Measurements from ENCODE around the gene FASLG. TPM values are rescaled to one million over a fixed set of nuclear protein-coding genes. Genes with fewer than 3 reads are reported as not detected.
A peak's percentile ranks its signal among the peaks of the same experiment; 100 is the strongest.

Gene FASLG
- total RNA-seq, 2 experiments from 2014 or later = 3.6 to 3.9 TPM

DNA sequence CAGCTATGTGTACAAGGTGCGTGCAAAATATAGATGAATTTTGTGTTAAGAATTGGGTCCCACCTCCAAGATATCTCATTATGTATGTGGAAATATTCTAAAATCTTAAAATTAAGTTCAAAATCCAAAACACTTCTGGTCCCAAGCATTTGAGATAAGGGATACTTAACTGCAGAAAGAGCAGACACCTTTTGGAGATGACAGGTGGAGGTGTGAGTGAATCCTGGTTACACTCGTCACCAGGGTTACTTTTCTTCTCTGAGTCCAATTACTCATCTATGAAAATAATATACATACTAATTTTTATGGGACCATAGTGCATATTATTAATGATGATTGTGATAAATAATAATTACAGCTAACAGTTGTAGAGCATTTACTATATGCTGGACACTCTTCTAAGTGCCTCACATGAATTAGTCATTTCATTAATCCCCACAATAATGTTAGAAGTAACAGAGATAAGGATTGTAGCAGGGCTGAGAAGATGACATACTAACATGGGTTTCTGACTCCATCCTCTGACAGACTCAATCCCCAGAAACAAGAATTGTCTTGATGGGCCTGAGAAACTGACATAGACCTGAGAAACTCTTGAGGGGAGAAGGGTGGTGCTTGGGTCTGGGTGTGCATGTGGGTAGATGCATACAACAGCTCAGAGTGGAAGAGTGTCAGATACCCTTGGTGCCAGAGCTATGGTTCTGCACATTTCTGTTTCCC is 8.3 kb upstream of the FASLG start:
- H3K4me3 Mint-ChIP-seq = no peak overlapping the region
- POLR2A ChIA-PET = interaction anchor here (0.8 to 1.4 kb wide), 2 partner anchors 8 to 12 kb away, joined by 3 to 6 read pairs; partner anchors contain the start of gene FASLG

DNA sequence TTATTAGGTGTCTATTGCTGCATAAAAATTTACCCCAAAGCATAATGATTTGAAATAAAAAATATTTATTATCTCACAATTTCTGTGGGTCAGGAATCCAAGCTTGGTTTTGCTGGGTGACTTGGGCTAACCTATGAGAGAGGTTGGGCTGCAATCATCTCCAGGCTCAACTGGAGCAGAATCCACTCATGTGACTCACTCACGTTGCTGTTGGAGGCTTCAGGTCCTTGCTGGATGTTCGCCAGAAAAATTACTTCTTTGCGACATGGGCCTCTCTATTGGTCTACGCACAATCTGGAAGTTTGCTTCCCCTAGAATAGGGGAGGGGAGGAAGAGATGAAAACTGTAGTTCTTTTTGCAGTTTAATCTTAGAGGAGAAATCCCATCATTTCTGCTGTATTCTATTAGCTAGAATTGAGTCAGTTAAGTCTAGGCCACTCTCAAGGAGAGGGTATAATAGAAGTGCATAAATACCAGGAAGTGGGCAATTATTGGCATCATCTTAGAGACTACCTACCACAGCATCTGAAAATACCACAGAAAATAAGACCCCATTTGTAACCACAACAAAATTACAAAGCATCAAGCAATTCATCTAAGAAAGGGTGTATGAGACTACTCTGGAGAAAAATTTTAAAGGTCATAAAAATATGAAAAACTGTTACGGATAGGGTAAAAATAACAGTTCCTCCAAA is 5.7 kb upstream of the FASLG start:
- ChIA-PET POLR2A (interaction anchor here (0.8 kb wide), 1 partner anchor 14 kb away, joined by 4 read pairs; no protein-coding TSS in a partner anchor), CTCF (interaction anchor here (1.0 kb wide), 1 partner anchor 67 kb away, joined by 3 read pairs; no protein-coding TSS in a partner anchor)
- H3K36me3 Mint-ChIP-seq (ENCODE audit: low read depth) = no peaks in the 10 kb centered on the region
- DNase-seq = no peak
- no peak overlapping the region for H3K27ac Mint-ChIP-seq
- H3K4me3 Mint-ChIP-seq = no peak overlapping the region
- peaks cover 29% of the 10 kb centered on the region for H3K27me3 Mint-ChIP-seq
- H3K4me1 Mint-ChIP-seq = peaks cover 11% of the 10 kb centered on the region
- H3K9me3 Mint-ChIP-seq = no peaks in the 10 kb centered on the region

More for the DNA sequence above, 8.3 kb upstream of the FASLG start:
- no peak for DNase-seq
- CTCF ChIA-PET = interaction anchor here (1.0 kb wide), 1 partner anchor 69 kb away, joined by 3 read pairs; no protein-coding TSS in a partner anchor
- H3K36me3 Mint-ChIP-seq (ENCODE audit: low read depth) = no peaks in the 10 kb centered on the region
- no peak overlapping the region for H3K27ac Mint-ChIP-seq
- H3K4me1 Mint-ChIP-seq = peaks cover 24% of the 10 kb centered on the region
- peaks cover 43% of the 10 kb centered on the region for H3K27me3 Mint-ChIP-seq
- no peaks in the 10 kb centered on the region for H3K9me3 Mint-ChIP-seq

DNA sequence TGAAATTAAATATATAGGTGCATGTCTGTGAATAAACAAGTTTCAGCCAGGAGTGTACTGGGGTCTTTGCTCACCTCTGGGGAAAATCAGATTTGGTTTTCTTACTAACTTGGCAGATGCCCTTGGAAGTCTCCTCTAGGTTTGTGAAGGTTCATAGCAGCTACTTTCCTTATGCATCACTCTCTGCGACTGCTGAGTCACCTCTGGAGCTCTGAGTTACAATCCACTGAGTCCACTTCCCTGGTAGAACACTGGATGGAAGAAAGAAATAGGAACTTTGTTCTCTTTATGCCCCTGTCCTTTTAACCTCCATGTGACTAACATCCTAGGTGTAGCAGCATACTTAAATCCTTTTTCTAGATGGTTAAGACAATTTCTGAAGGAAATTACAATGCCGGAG is 4.4 kb upstream of the FASLG start:
- no peaks in the 10 kb centered on the region for H3K9me3 Mint-ChIP-seq
- no peak for DNase-seq
- H3K4me3 Mint-ChIP-seq = no peak overlapping the region
- no peaks in the 10 kb centered on the region for H3K36me3 Mint-ChIP-seq (ENCODE audit: low read depth)
- H3K27me3 Mint-ChIP-seq = peaks cover 22% of the 10 kb centered on the region
- peaks cover 23% of the 10 kb centered on the region for H3K4me1 Mint-ChIP-seq
- ChIA-PET POLR2A (interaction anchor here (2.1 kb wide), 1 partner anchor 14 kb away, joined by 7 read pairs; no protein-coding TSS in a partner anchor), CTCF (no interaction called here)
- no peak overlapping the region for H3K27ac Mint-ChIP-seq

DNA sequence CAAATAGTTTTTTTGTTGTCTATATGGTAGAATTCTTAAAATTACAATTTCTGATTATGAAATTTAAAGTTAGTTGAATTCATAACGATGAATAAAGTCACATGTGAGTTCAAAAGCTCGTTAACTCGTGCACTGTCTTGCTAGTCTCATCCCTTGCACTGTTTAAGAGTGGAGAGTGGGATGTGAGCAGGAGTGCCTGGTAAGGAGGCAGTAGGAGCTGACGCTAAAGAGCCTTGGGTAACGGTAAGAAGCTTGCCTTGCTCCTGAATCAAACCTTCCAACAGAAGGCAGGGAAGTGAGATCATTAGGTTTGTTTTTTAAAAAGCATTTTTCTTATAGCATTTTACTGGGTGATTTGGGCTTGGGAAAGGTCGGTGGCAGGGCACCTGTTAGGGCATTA is 2.3 kb upstream of the FASLG start:
- Mint-ChIP-seq H3K9me3 (no peaks in the 10 kb centered on the region), H3K27ac (no peak overlapping the region), H3K27me3 (peaks cover 19% of the 10 kb centered on the region), H3K4me3 (no peak overlapping the region), H3K4me1 (peaks cover 38% of the 10 kb centered on the region), H3K36me3 (ENCODE audit: low read depth) (no peaks in the 10 kb centered on the region)
- ChIA-PET POLR2A (no interaction called here), CTCF (no interaction called here)
- no peak for DNase-seq

DNA sequence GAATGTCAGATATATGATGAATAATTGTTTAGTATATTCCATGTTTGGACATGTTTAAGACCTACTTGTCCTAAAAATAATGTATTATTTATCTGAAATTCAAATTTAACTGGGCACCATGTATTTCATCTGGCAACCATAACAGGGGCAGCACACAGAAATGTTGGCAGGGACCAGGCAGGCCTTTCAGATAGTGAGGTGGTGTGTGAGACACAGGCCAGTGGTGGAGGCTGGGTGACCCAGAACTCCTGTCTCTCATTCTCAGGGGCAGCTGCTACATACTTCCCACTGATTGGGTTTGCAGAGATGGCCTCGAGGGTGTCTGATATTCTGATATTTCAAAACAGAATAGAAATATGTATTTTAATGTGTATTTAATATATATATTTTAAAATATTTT is 1.3 kb upstream of the FASLG start:
- CTCF ChIA-PET = interaction anchor here (1.5 to 1.6 kb wide), 2 partner anchors 18 to 63 kb away, joined by 5 to 6 read pairs; no protein-coding TSS in a partner anchor
- H3K36me3 Mint-ChIP-seq (ENCODE audit: low read depth) = no peaks in the 10 kb centered on the region
- peaks cover 14% of the 10 kb centered on the region for H3K27me3 Mint-ChIP-seq
- DNase-seq = no peak
- POLR2A ChIA-PET = interaction anchor here (2.3 kb wide), 1 partner anchor 18 kb away, joined by 13 read pairs; no protein-coding TSS in a partner anchor
- no peaks in the 10 kb centered on the region for H3K9me3 Mint-ChIP-seq
- H3K4me3 Mint-ChIP-seq = no peak overlapping the region
- peaks cover 48% of the 10 kb centered on the region for H3K4me1 Mint-ChIP-seq
- no peak overlapping the region for H3K27ac Mint-ChIP-seq

DNA sequence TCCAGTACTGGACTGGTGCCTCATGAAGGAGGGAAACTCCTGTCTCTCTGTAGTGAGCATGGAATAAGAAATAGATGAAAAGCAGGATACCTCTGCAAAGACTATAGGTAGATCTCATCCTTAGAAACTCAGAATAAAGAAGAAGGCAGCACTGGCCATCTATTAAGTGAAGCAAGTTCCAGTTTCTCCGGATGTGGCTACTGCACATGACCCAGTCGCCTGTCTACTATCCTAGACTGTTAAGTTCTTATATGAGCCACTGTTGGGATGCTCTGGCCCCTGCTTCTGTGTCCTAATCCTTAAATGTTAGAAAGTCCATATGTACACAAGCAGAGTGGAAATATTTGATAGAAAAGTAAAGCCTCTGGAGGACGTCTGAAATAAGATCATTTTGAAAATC is 2.2 kb downstream of the FASLG start:
- DNase-seq = no peak
- ChIA-PET CTCF (interaction anchor here (0.6 to 2.0 kb wide), 4 partner anchors 22 to 67 kb away, joined by 3 to 8 read pairs (median 6); no protein-coding TSS in a partner anchor), POLR2A (interaction anchor here (1.5 to 3.0 kb wide), 2 partner anchors 10 to 38 kb away, joined by 5 to 21 read pairs; no protein-coding TSS in a partner anchor)
- Mint-ChIP-seq H3K4me1 (peaks cover 54% of the 10 kb centered on the region), H3K36me3 (ENCODE audit: low read depth) (peaks cover 28% of the 10 kb centered on the region), H3K4me3 (peak overlapping the region; percentile 74), H3K9me3 (no peaks in the 10 kb centered on the region), H3K27ac (peak overlapping the region; percentile 57), H3K27me3 (peaks cover 5% of the 10 kb centered on the region)

DNA sequence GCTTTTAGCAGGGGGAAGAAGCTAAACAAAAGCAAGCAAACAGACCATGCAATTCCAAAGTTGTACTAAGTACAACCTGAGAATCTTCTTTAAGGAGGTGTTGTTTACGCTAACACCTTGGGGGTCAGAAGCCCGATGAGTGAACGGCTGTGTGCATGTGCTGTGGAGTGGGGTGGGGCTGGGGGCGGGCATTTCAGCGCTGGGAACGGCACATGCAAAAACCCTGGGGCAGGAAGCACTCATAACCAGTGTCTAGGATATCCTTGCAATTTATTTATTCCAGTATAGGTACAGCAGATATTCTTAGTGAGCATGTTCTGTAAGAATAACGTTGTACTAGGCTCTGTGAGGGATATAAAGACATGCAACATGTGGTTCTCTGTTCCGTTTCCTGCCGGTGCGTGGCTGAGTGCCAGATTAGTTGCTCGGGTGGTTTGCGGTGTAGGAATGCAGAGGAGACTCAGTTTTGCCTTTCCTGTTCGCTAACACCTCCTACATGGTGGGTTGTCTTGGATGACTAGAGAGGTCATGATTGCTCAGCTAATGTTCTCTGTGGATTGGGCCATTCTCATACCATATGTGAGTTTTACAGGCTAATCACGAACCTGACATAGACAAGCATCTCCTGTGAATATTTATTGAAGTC is 3.7 kb downstream of the FASLG start:
- peak overlapping the region; percentile 72 for H3K27ac Mint-ChIP-seq
- H3K27me3 Mint-ChIP-seq = peaks cover 5% of the 10 kb centered on the region
- POLR2A ChIA-PET = interaction anchor here (0.8 to 2.2 kb wide), 7 partner anchors 12 to 56 kb away, joined by 3 to 12 read pairs (median 4); no protein-coding TSS in a partner anchor
- peaks cover 37% of the 10 kb centered on the region for H3K36me3 Mint-ChIP-seq (ENCODE audit: low read depth)
- peaks cover 53% of the 10 kb centered on the region for H3K4me1 Mint-ChIP-seq
- H3K9me3 Mint-ChIP-seq = no peaks in the 10 kb centered on the region
- CTCF ChIA-PET = interaction anchor here (1.1 kb wide), 2 partner anchors 12 to 53 kb away, joined by 3 to 5 read pairs; no protein-coding TSS in a partner anchor
- peak overlapping the region; percentile 41 for H3K4me3 Mint-ChIP-seq
- DNase-seq = peak; percentile 91

DNA sequence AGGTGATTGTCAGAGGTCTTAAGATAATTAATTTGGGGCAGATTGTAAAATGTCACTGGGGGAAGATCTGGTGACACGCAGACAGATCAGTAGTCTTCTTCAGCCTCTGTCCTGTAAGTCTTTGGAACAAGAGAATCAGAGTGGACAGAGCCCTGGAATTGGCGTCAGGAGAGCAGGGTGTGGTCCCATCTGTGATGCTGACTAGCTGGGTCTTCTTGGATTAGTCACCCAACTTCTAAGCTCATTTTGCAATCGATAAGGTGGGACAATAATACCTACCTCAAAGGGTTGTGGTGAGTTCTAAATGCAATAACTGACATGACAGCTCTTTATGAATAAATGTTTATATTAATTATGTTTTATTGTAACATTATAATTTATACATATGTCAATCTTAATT is 4.8 kb downstream of the FASLG start:
- no peak for DNase-seq
- Mint-ChIP-seq H3K27ac (peak overlapping the region; percentile 72), H3K4me3 (no peak overlapping the region), H3K27me3 (peaks cover 5% of the 10 kb centered on the region), H3K36me3 (ENCODE audit: low read depth) (peaks cover 40% of the 10 kb centered on the region), H3K9me3 (no peaks in the 10 kb centered on the region), H3K4me1 (peaks cover 49% of the 10 kb centered on the region)
- ChIA-PET POLR2A (interaction anchor here (1.1 to 2.2 kb wide), 4 partner anchors 24 to 45 kb away, joined by 3 to 12 read pairs (median 7); no protein-coding TSS in a partner anchor), CTCF (no interaction called here)

DNA sequence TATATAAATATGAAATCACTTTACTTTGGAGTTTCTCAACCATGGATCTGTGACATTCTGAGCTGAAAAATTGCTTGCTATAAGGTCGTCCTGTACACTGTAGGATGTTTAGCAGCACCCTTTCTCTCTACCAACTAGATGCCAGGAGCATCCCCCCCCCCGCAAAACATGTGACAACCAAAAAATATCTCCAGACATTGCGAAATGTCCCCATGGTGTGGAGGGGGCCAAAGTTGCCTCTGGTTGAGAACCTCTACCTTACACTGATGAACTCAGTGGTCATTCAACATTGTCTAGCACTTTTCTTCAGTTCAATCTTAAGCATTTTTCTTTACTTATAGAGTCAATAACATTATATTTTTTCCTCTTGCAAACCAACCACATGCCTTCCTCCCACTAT is 9.2 kb downstream of the FASLG start:
- Mint-ChIP-seq H3K9me3 (no peaks in the 10 kb centered on the region), H3K4me1 (peaks cover 43% of the 10 kb centered on the region), H3K36me3 (ENCODE audit: low read depth) (peaks cover 45% of the 10 kb centered on the region), H3K4me3 (no peak overlapping the region), H3K27ac (no peak overlapping the region), H3K27me3 (no peaks in the 10 kb centered on the region)
- ChIA-PET POLR2A (no interaction called here), CTCF (interaction anchor here (1.0 kb wide), 1 partner anchor 32 kb away, joined by 5 read pairs; no protein-coding TSS in a partner anchor)
- no peak for DNase-seq

DNA sequence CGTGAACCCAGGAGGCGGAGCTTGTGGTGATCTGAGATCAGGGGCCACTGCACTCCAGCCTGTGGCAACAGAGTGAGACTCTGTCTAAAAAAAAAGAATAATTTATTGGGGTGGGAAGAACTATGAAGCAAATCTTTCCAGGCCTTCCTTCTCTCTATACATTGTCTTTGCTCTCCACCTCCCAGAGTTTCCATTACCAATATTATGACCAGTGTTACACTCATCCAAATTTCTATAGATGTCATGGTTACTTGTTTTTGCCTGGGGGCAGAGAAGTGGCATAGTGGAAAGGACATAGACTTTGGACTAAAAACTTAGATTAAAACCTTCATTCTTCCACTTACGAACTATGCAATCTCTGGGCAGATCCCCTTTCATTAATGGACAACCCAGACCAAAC is 10.1 kb downstream of the FASLG start:
- Mint-ChIP-seq H3K27me3 (no peaks in the 10 kb centered on the region), H3K4me1 (peaks cover 41% of the 10 kb centered on the region), H3K36me3 (ENCODE audit: low read depth) (peaks cover 39% of the 10 kb centered on the region), H3K4me3 (no peak overlapping the region), H3K9me3 (no peaks in the 10 kb centered on the region), H3K27ac (no peak overlapping the region)
- POLR2A ChIA-PET = no interaction called here
- no peak for DNase-seq
- CTCF ChIA-PET = no interaction called here

DNA sequence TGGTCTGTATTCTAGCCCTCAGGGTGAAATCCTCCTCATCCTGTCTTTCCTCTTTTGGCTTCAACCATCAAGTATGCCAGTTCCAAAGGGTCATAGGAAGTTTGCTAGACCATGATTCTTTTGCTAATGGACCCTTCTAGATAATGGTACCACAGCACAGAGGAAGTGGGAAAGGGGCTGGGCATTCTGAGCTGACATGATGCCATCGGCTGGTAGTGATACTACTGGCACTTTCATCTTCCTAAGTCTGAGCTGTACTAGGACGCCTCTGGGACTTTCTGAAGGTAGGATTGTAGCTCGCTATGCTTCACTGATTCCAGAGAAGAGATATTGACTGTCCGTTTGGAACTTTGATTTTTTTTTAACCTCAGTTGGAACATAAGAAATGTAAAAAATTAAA is 11.4 kb downstream of the FASLG start:
- Mint-ChIP-seq H3K4me3 (no peak overlapping the region), H3K27me3 (no peaks in the 10 kb centered on the region), H3K4me1 (peaks cover 49% of the 10 kb centered on the region), H3K9me3 (no peaks in the 10 kb centered on the region), H3K36me3 (ENCODE audit: low read depth) (peaks cover 28% of the 10 kb centered on the region), H3K27ac (peak overlapping the region; percentile 12)
- ChIA-PET CTCF (interaction anchor here (0.8 to 1.7 kb wide), 7 partner anchors 8 to 60 kb away, joined by 3 to 8 read pairs (median 3); partner anchors contain the start of gene FASLG), POLR2A (interaction anchor here (0.8 to 2.2 kb wide), 5 partner anchors 10 to 137 kb away, joined by 3 to 10 read pairs (median 5); partner anchors contain the start of gene SUCO)
- no peak for DNase-seq

DNA sequence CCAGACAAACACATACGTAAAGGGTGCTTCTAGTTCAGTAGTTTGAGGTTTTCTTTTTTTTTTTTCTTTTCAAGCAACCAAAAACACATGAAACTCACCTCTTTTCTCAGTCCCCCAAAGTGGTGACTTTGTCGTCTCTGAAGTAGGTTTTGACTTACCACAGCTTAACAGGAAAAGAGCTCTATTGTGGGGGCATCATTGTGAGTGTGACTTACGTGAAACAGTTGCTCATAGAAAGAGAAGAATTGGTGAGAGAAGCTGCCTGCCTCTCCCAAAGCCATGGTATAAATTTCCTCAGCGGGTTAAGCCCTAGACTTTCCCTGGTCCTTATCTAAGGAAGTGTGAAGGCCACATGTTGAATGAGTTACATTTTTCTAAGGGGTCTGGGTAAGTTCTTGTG is 11.9 kb downstream of the FASLG start:
- Mint-ChIP-seq H3K36me3 (ENCODE audit: low read depth) (peaks cover 23% of the 10 kb centered on the region), H3K9me3 (no peaks in the 10 kb centered on the region), H3K27me3 (no peaks in the 10 kb centered on the region), H3K27ac (peak overlapping the region; percentile 68), H3K4me1 (peaks cover 54% of the 10 kb centered on the region), H3K4me3 (no peak overlapping the region)
- CTCF ChIA-PET = interaction anchor here (0.8 to 1.7 kb wide), 7 partner anchors 8 to 61 kb away, joined by 3 to 8 read pairs (median 3); partner anchors contain the start of gene FASLG
- no peak for DNase-seq
- POLR2A ChIA-PET = interaction anchor here (0.8 to 2.2 kb wide), 5 partner anchors 10 to 138 kb away, joined by 3 to 10 read pairs (median 5); partner anchors contain the start of gene SUCO

All from activated CD4-positive, alpha-beta memory T cell treated with anti-CD3 and anti-CD28 coated beads, Interleukin-2, amount 10 ng/mL, durations not matched to agents 7 days and 5 days (primary cell).